HG03175 (cell line): ENCODE data around the gene WASF2.
"Not testable (repeated sequence)": the region's sequence is repeated elsewhere in the genome, so short reads cannot be mapped to it uniquely, and the experiment has no call there.

Source experiments
- ATAC-seq: cut with Tn5 transposase; IDR thresholded peaks from one replicate; pipeline ENCODE4 v1.9.1; 2021; ENCODE audit warnings: mild to moderate bottlenecking, moderate library complexity; ENCODE audit not compliant: unreplicated experiment

WASF2 gene

GRCh38 chr1:27521861-27522431 lies 32.0 kb upstream of the WASF2 start:
- ATAC-seq, result no peak

GRCh38 chr1:27521336-27521831 lies 31.4 kb upstream of the WASF2 start:
- ATAC-seq, result no peak

- ATAC-seq, result no peak
These were observed 30.7 kb upstream of the WASF2 start for GRCh38 chr1:27520651-27521050.

GRCh38 chr1:27519331-27520258 lies 29.6 kb upstream of the WASF2 start:
- ATAC-seq, result no peak

- ATAC-seq, result no peak
These were observed 28.8 kb upstream of the WASF2 start for GRCh38 chr1:27518808-27519207.

GRCh38 chr1:27517907-27518718 lies 28.1 kb upstream of the WASF2 start:
- no peak for ATAC-seq

- no peak for ATAC-seq
These were observed 27.3 kb upstream of the WASF2 start for GRCh38 chr1:27517301-27517700.

GRCh38 chr1:27515626-27516025 lies 25.7 kb upstream of the WASF2 start:
- ATAC-seq, result no peak

GRCh38 chr1:27513958-27514357 lies 24.0 kb upstream of the WASF2 start:
- no peak for ATAC-seq

GRCh38 chr1:27513528-27513927 lies 23.6 kb upstream of the WASF2 start:
- ATAC-seq, result no peak

GRCh38 chr1:27509127-27510080 lies 19.4 kb upstream of the WASF2 start:
- no peak for ATAC-seq

GRCh38 chr1:27507960-27508665 lies 18.1 kb upstream of the WASF2 start:
- no peak for ATAC-seq

- ATAC-seq, result no peak
These were observed 16.7 kb upstream of the WASF2 start for GRCh38 chr1:27506703-27507102.

- no peak for ATAC-seq
These were observed 15.4 kb upstream of the WASF2 start for GRCh38 chr1:27505420-27505680.

- ATAC-seq, result no peak
These were observed 14.8 kb upstream of the WASF2 start for GRCh38 chr1:27504588-27505419.

- no peak for ATAC-seq
These were observed 14.0 kb upstream of the WASF2 start for GRCh38 chr1:27503844-27504587.

- no peak for ATAC-seq
These were observed 13.1 kb upstream of the WASF2 start for GRCh38 chr1:27503033-27503432.

GRCh38 chr1:27501159-27501558 lies 11.2 kb upstream of the WASF2 start:
- ATAC-seq, result not testable (repeated sequence)
